Keratinocyte (primary cell): ENCODE data around the gene SDK2. TPM values are rescaled to one million over a fixed set of nuclear protein-coding genes. Genes with fewer than 3 reads are reported as not detected.

Experiments
- DNase-seq: peaks from one replicate; pipeline ENCODE4 v3.0.0-alpha.2; 2011; ENCODE audit warnings: low read depth, missing footprints, low spot score
- FAIRE-seq: peaks from 2 replicates; lab custom pipeline; 2011; peaks lifted over from hg19 to GRCh38; lab: Jason Lieb, UNC
- H2AFZ ChIP-seq: 2 replicates; pipeline ENCODE4 v1.6.0; 2012; ENCODE audit warnings: low read length, control low read depth, inconsistent platforms; ENCODE audit not compliant: control insufficient read depth
- H3K27ac ChIP-seq: 2 replicates; pipeline ENCODE4 v1.5.1; 2011; ENCODE audit warnings: low read length; ENCODE audit not compliant: control insufficient read depth, insufficient read depth
- H3K27me3 ChIP-seq: 3 replicates; pipeline ENCODE4 v1.6.0; 2011; ENCODE audit warnings: low read length; ENCODE audit not compliant: control insufficient read depth, insufficient read depth; ENCODE audit errors: extremely low read depth
- H3K36me3 ChIP-seq, 2 experiments: 2 replicates in 1 of 2; 3 replicates in 1 of 2; pipeline ENCODE4 v1.5.1; 2011; ENCODE audit warnings: low read length in 2 of 2, mild to moderate bottlenecking in 1 of 2; ENCODE audit not compliant: control insufficient read depth in 2 of 2, insufficient read depth in 2 of 2; ENCODE audit errors: extremely low read depth in 1 of 2
- H3K4me1 ChIP-seq: 3 replicates; pipeline ENCODE4 v1.5.1; 2011; ENCODE audit warnings: low read length; ENCODE audit not compliant: control insufficient read depth, insufficient read depth; ENCODE audit errors: extremely low read depth
- H3K4me2 ChIP-seq: 3 replicates; pipeline ENCODE4 v1.6.0; 2011; ENCODE audit warnings: low read depth, low read length; ENCODE audit not compliant: control insufficient read depth, insufficient read depth; ENCODE audit errors: extremely low read depth
- H3K4me3 ChIP-seq, 3 experiments: fragments of 200-600 bp in 1 of 3; sonication (generic) in 1 of 3; 2 replicates in 2 of 3; 3 replicates in 1 of 3; pipeline ENCODE4 v1.5.1; 2011 to 2016; ENCODE audit warnings: low read length in 3 of 3, mild to moderate bottlenecking in 3 of 3, control low read depth in 2 of 3, inconsistent platforms in 1 of 3, low read depth in 1 of 3, mixed read lengths in 1 of 3, mixed run types in 1 of 3, moderate library complexity in 1 of 3; ENCODE audit not compliant: control insufficient read depth in 2 of 3, insufficient read depth in 2 of 3; ENCODE audit errors: extremely low read depth in 1 of 3
- H3K79me2 ChIP-seq: 2 replicates; pipeline ENCODE4 v1.6.0; 2012; ENCODE audit warnings: low read length; ENCODE audit not compliant: control insufficient read depth, insufficient read depth
- H3K9ac ChIP-seq: 3 replicates; pipeline ENCODE4 v1.6.0; 2011; ENCODE audit warnings: low read length; ENCODE audit not compliant: control insufficient read depth, insufficient read depth; ENCODE audit errors: extremely low read depth
- H3K9me1 ChIP-seq: 3 replicates; pipeline ENCODE4 v1.6.0; 2011; ENCODE audit warnings: low read length; ENCODE audit not compliant: control insufficient read depth, insufficient read depth; ENCODE audit errors: extremely low read depth
- H3K9me3 ChIP-seq: 2 replicates; pipeline ENCODE4 v1.5.1; 2012; ENCODE audit warnings: low read depth, low read length; ENCODE audit not compliant: control insufficient read depth
- H4K20me1 ChIP-seq: 3 replicates; pipeline ENCODE4 v1.6.0; 2011; ENCODE audit warnings: low read length; ENCODE audit not compliant: control insufficient read depth, insufficient read depth; ENCODE audit errors: extremely low read depth
- CTCF ChIP-seq, 3 experiments: IDR thresholded peaks in 1 of 3; conservative IDR thresholded peaks in 1 of 3; optimal IDR thresholded peaks in 1 of 3; 2 replicates in 2 of 3; 3 replicates in 1 of 3; pipeline versions ENCODE3 to v1.5.1; 2011; ENCODE audit warnings: low read length in 3 of 3, mild to moderate bottlenecking in 3 of 3, moderate library complexity in 2 of 3, control low read depth in 1 of 3, inconsistent platforms in 1 of 3; ENCODE audit not compliant: insufficient read depth in 2 of 3; ENCODE audit errors: extremely low read depth in 1 of 3
- EZH2 ChIP-seq: IDR thresholded peaks from one replicate; pipeline ENCODE4 v1.6.1; 2012; ENCODE audit warnings: inconsistent platforms, mild to moderate bottlenecking, low read length, moderate library complexity
- dilution Hi-C: fragments of 300-500 bp; cut with MboI; formaldehyde crosslinking; loops from one replicate; pipeline ENCODE4 v1.7.0; 2020; ENCODE audit warnings: low sequenced_read_pairs; ENCODE audit not compliant: extremely low pct_ligation_motif_present
- polyA plus RNA-seq, 5 experiments: library from polyadenylated mRNA; depleted of rRNA in 3 of 5; stranded (reverse) in 3 of 5; stranded (forward) in 1 of 5; unstranded in 1 of 5; fragments of >200 nt; gene quantifications; 1 replicate in 1 of 5; 2 replicates in 3 of 5; 3 replicates in 1 of 5; pipeline versions ENCODE4 v1.2.1 to v1.2.3, GENCODE V29; 2011 to 2012; ENCODE audit warnings: missing spikeins in 2 of 5, low read depth in 1 of 5, low replicate concordance in 1 of 5

Gene SDK2
- polyA plus RNA-seq, 1 donor (not counting 4 experiments of a cell fraction or from before 2014, with no cell fraction given) = 1.8 TPM

- no peak for FAIRE-seq
- Histone ChIP-seq H2AFZ (no peak overlapping the region), H3K9ac (no peak overlapping the region), H3K36me3 (no peaks in the 10 kb centered on the region), H3K79me2 (no peaks in the 10 kb centered on the region), H3K27me3 (no peaks in the 10 kb centered on the region), H3K9me3 (no peaks in the 10 kb centered on the region), H3K4me2 (no peak overlapping the region), H3K27ac (no peak overlapping the region), H3K4me1 (peaks cover 3% of the 10 kb centered on the region), H3K9me1 (no peaks in the 10 kb centered on the region), H3K4me3 (no peak overlapping the region), H4K20me1 (no peaks in the 10 kb centered on the region)
- TF ChIP-seq EZH2 = no peak
- no peak for TF ChIP-seq CTCF (optimal IDR thresholded peaks at IDR 0.05 in 1 of 3, IDR thresholded peaks at IDR 0.05 in 1 of 3, conservative IDR thresholded peaks at IDR 0.05 in 1 of 3; ENCODE audit: extremely low read depth in 1 of 3, insufficient read depth in 2 of 3, low read length in 3 of 3)
- dilution Hi-C loops = no loop called here
- DNase-seq = no peak
Measured at GRCh38 chr17:73439597-73439996, 204.6 kb downstream of the SDK2 start.

GRCh38 chr17:73437826-73438225, 206.4 kb downstream of the SDK2 start:
- no peak overlapping the region for H3K4me2 ChIP-seq
- H3K9me3 ChIP-seq = no peaks in the 10 kb centered on the region
- no peak overlapping the region for H2AFZ ChIP-seq
- TF ChIP-seq CTCF (optimal IDR thresholded peaks at IDR 0.05 in 1 of 3, IDR thresholded peaks at IDR 0.05 in 1 of 3, conservative IDR thresholded peaks at IDR 0.05 in 1 of 3; ENCODE audit: extremely low read depth in 1 of 3, insufficient read depth in 2 of 3, low read length in 3 of 3) = no peak
- TF ChIP-seq EZH2 = no peak
- dilution Hi-C loops = no loop called here
- no peak overlapping the region for H3K27ac ChIP-seq
- H3K9me1 ChIP-seq = no peaks in the 10 kb centered on the region
- no peaks in the 10 kb centered on the region for H4K20me1 ChIP-seq
- H3K36me3 ChIP-seq = no peaks in the 10 kb centered on the region
- FAIRE-seq (no peak), DNase-seq (no peak)
- no peaks in the 10 kb centered on the region for H3K27me3 ChIP-seq
- no peaks in the 10 kb centered on the region for H3K79me2 ChIP-seq
- no peak overlapping the region for H3K4me3 ChIP-seq
- peaks cover 3% of the 10 kb centered on the region for H3K4me1 ChIP-seq
- H3K9ac ChIP-seq = no peak overlapping the region
